G401 (cell line): ENCODE data around the gene SORL1-AS1. TPM values are rescaled to one million over a fixed set of nuclear protein-coding genes. Genes with fewer than 3 reads are reported as not detected.
A peak's percentile ranks its signal among the peaks of the same experiment; 100 is the strongest.
"Not testable (repeated sequence)": the region's sequence is repeated elsewhere in the genome, so short reads cannot be mapped to it uniquely, and the experiment has no call there.

Source experiments
- DNase-seq: peaks from one replicate; pipeline ENCODE4 v3.0.0-alpha.2; 2015; ENCODE audit warnings: low spot score
- in situ Hi-C: cut with HindIII; loops from 2 replicates; pipeline ENCODE4 v1.10.0; 2016; ENCODE audit warnings: low sequenced_read_pairs, mixed read lengths
- total RNA-seq: library from RNA; depleted of rRNA; stranded (reverse); fragments of >200 nt; shearing (Covaris generic); gene quantifications from 2 replicates; pipeline ENCODE4 v1.2.3, GENCODE V29; 2014; rRNA removed

Gene SORL1-AS1

GRCh38 chr11:121412711-121413415 is 39.9 kb downstream of the SORL1-AS1 start:
- no peak for DNase-seq
- in situ Hi-C loops, result no loop called here

- DNase-seq, result no peak
- in situ Hi-C loops, result no loop called here
Measured at GRCh38 chr11:121412000-121412587, 40.7 kb downstream of the SORL1-AS1 start.

GRCh38 chr11:121411330-121411729 is 41.4 kb downstream of the SORL1-AS1 start:
- DNase-seq, result not testable (repeated sequence)

GRCh38 chr11:121410041-121410440 is 42.7 kb downstream of the SORL1-AS1 start:
- DNase-seq, in situ Hi-C loops: not testable (repeated sequence)

More at GRCh38 chr11:121411330-121411729, 41.4 kb downstream of the SORL1-AS1 start:
- in situ Hi-C loops, result not testable (repeated sequence)

GRCh38 chr11:121408830-121409229 is 43.9 kb downstream of the SORL1-AS1 start:
- in situ Hi-C loops, result no loop called here

GRCh38 chr11:121406291-121406690 is 46.5 kb downstream of the SORL1-AS1 start:
- no peak for DNase-seq
- in situ Hi-C loops, result no loop called here

More at GRCh38 chr11:121408830-121409229, 43.9 kb downstream of the SORL1-AS1 start:
- DNase-seq, result no peak

GRCh38 chr11:121405646-121406045 is 47.1 kb downstream of the SORL1-AS1 start:
- in situ Hi-C loops, result no loop called here
- DNase-seq, result no peak

GRCh38 chr11:121394785-121395184 is 58.0 kb downstream of the SORL1-AS1 start:
- in situ Hi-C loops, result no loop called here
- DNase-seq, result no peak

GRCh38 chr11:121393855-121394254 is 58.9 kb downstream of the SORL1-AS1 start:
- DNase-seq, result no peak
- in situ Hi-C loops, result no loop called here

- peak; percentile 24 for DNase-seq
- in situ Hi-C loops, result no loop called here
Measured at GRCh38 chr11:121391914-121392313, 60.9 kb downstream of the SORL1-AS1 start.

- DNase-seq, result peak; percentile 100
- in situ Hi-C loops, result no loop called here
Measured at GRCh38 chr11:121389651-121390050, 63.1 kb downstream of the SORL1-AS1 start.

Other genes with a start within 250 kb of the SORL1-AS1 start
- 11.0 and 19.4 TPM in 2 replicates for gene SC5D, start 160.2 kb downstream of the SORL1-AS1 start, total RNA-seq
- gene SORL1, start 653 bp downstream of the SORL1-AS1 start, total RNA-seq, result 0.14 TPM in 1 of 2 replicates, not detected in the other